NOMO-1 treated with dmso at 0.1 percent for 144 hours (cell line): Measurements from ENCODE around the gene BSDC1.

ENCODE experiments used
- DNase-seq: peaks from one replicate; lab custom pipeline; 2025; ENCODE audit not compliant: unreplicated experiment; lab: John Stamatoyannopoulos, UW

Gene BSDC1

GRCh38 chr1:32394890-32395432 lies 720 bp upstream of the BSDC1 start:
- DNase-seq: no peak

- DNase-seq: no peak
Measured at GRCh38 chr1:32393832-32394140, 455 bp downstream of the BSDC1 start.

GRCh38 chr1:32393136-32393535 lies 1.1 kb downstream of the BSDC1 start:
- no peak for DNase-seq

- no peak for DNase-seq
Measured at GRCh38 chr1:32392325-32392724, 1.9 kb downstream of the BSDC1 start.

GRCh38 chr1:32390904-32391870 lies 3.1 kb downstream of the BSDC1 start:
- DNase-seq: no peak

GRCh38 chr1:32388641-32389040 lies 5.6 kb downstream of the BSDC1 start:
- DNase-seq: no peak

- no peak for DNase-seq
Measured at GRCh38 chr1:32386676-32387392, 7.4 kb downstream of the BSDC1 start.

GRCh38 chr1:32380057-32380456 lies 14.2 kb downstream of the BSDC1 start:
- DNase-seq: no peak

- DNase-seq: no peak
Measured at GRCh38 chr1:32377541-32378220, 16.6 kb downstream of the BSDC1 start.

GRCh38 chr1:32376199-32376598 lies 18.0 kb downstream of the BSDC1 start:
- DNase-seq: no peak

GRCh38 chr1:32373996-32374592 lies 20.1 kb downstream of the BSDC1 start:
- DNase-seq: no peak

- no peak for DNase-seq
Measured at GRCh38 chr1:32372149-32372756, 22.0 kb downstream of the BSDC1 start.

GRCh38 chr1:32367912-32368635 lies 26.2 kb downstream of the BSDC1 start:
- no peak for DNase-seq

- no peak for DNase-seq
Measured at GRCh38 chr1:32365445-32365844, 28.8 kb downstream of the BSDC1 start.

GRCh38 chr1:32364836-32365235 lies 29.4 kb downstream of the BSDC1 start:
- DNase-seq: no peak

- DNase-seq: no peak
Measured at GRCh38 chr1:32363713-32364112, 30.5 kb downstream of the BSDC1 start.

- no peak for DNase-seq
Measured at GRCh38 chr1:32362474-32363313, 31.5 kb downstream of the BSDC1 start, which contains the start of the genes FAM229A and TSSK3. FAM229A (minus strand) TSS chr1:32362485; CDS start chr1:32362091, 394 bp downstream. TSSK3 (plus strand) TSS chr1:32362539; CDS start chr1:32362702, 163 bp downstream.

- DNase-seq: no peak
Measured at GRCh38 chr1:32361674-32362473, 32.4 kb downstream of the BSDC1 start.
